ENCODE data around the gene DGKB.
"Not testable (repeated sequence)": the region's sequence is repeated elsewhere in the genome, so short reads cannot be mapped to it uniquely, and the experiment has no call there.

The DGKB gene

GRCh38 chr7:14375998-14376397 is 526.6 kb downstream of the DGKB start:
- DNase-seq, result no peak

GRCh38 chr7:14374336-14374735 is 528.2 kb downstream of the DGKB start:
- no peak for DNase-seq

DNA sequence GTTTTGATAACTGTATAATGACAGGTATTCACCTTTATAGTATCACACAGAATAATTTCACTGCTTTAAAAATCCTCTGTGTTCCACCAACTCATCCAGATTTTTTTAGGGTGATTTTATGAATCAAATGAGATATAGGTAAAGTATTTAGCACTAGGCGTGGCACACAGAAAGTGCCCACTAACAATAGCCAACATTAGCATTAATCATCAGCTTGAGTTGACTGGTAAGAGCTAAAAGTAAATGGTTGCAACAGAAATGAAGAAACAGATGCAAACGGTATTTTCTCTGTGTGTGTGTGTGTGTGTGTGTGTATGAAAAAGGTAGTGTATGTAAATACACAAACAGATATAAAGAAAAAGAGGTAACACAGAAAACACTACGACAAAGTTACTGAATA is 534.3 kb downstream of the DGKB start:
- DNase-seq, result no peak

DNA sequence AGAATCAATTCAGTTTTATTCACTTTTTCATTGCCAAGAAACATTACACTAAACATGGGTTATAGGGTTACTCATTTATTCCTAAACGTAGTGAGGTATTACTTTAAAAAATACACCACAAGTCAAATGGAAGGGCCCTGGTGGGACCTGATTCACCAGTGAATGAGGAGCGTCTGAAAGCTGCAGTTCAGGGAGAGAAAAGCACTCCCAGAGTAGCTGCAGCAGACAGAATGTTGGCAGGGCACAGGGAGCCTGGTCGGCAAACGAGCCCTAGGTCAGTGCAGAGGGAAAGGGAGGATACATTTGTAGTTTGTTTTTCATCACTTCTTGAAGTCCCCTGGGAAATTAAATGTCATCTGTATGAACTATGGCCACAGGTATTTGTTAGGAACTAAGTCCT is 551.4 kb downstream of the DGKB start:
- DNase-seq, result no peak

GRCh38 chr7:14341200-14341775 is 561.3 kb downstream of the DGKB start:
- no peak for DNase-seq

DNA sequence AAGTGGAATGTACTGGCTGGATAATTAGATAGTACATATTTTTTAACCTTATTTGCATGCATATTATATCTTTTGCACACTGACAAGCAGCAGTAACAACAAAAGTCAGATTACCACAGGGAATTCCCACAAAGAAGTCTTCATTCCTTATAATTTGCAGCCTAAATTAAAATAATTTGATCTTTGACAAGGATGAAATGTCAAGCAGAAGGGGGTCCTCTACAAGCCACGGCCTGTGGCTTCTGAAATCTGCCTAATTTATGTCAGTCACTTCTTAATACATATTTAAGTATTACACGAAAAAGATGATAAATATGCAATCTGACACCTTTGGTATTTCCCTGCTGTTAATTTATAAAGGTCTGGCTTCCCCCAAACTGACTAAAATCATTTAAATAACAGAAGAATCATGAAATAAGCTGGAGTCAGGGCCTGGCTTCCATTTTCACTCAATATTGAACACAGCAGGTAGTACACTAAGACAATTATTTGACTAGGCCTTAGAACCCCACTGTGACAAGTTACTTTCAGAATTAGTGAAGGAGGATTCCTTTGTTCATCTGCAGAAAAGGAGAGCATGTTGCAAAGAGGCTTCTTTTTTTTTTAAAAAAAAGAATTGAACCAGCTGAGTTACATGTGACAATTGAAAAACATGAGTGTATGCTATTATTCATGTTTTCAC is 562.0 kb downstream of the DGKB start:
- no peak for DNase-seq

GRCh38 chr7:14339861-14340260 is 562.7 kb downstream of the DGKB start:
- DNase-seq, result no peak

DNA sequence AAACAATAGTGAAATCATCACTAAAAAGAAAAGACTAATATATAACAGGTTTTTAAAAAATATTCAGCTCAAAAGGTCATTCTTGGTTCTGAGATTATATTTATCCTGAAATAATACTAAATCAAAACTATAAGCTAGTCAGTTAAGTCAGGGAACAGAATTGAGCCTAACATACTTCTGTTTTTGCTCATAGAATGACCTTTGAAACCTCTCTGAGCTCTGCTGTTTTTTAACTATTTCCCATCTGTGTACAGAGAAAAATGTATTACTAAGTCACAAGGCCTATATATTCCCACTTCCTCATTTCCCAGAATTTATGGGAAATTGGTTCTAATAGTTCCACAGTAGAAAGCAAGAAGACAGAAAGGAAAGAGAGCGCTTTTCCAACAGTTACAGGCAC is 566.3 kb downstream of the DGKB start:
- no peak for DNase-seq

DNA sequence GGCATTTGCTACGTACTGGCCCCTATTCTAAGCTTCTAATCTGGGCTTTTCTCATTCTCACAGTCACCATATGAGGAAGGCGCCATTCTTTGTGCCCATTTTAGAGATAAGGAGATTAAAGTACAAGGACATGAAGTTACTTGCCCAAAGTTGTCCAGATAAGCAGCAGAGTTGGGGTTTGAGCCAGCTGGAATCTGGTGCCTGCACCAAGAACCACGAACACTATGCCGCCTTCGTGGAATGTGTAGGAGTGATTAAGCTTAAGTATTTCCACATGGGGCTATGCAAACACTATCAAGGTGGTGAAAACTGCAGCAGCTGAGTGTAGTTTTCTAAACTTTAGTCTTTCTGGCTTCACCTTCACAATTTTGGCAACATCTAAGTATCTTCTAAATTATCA is 570.4 kb downstream of the DGKB start:
- no peak for DNase-seq

DNA sequence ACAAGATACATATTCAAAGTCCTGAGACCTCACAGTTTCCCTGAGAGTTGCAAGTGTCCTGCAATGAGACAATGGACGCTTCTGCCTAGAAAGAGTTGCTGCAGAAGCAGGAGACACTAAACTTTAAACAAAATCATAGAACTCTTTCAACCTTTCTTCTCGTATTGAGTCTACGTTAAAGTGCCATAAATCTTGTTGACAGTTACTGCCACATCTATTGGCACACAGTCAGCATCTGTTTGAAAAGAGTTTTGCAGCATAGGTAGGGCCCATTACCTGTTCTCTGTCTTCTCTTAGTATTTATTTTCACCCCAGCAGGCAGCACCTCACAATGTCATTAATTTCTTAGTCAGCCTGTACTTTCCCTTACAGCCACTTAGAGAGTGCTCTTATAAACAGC is 577.8 kb downstream of the DGKB start:
- no peak for DNase-seq

DNA sequence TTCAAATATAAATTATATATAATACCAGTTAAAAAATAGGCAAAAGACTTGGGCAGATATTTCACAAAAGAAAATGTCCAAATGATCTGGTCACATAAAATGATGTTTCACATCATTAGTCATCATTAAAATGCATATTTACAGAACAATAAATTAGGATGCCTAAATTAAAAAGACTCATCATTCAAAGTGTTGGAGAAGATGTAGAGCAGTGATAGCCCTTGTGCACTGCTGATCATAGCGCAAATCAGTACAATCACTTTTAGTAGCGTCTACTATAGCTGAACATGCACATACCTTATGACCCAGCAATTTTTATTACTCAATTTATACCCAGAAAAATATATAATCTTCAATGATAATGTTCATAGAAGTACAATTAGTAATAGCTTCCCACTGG is 579.8 kb downstream of the DGKB start:
- no peak for DNase-seq

DNA sequence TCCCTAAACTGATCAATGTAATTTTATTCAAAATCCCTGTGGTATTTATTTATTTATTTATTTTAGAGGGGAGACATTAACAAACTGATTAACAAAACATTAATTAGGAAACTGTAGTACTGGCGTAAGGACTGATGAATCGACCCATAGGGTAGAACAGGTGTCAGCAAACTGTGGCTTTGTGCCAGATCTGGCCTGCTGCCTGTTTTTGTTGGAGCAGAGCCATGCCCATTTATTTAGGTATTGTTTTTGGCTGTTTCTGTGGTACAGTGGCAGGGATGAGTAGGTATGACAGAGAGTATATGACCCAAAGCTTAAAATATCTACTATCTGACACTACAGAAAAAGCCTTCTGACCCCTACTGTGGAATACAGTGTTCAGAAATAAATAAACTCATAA is 580.6 kb downstream of the DGKB start:
- DNase-seq, result no peak

GRCh38 chr7:14309432-14309831 is 593.1 kb downstream of the DGKB start:
- no peak for DNase-seq

- no peak for DNase-seq
Observed at GRCh38 chr7:14305233-14305866, 597.2 kb downstream of the DGKB start.

DNA sequence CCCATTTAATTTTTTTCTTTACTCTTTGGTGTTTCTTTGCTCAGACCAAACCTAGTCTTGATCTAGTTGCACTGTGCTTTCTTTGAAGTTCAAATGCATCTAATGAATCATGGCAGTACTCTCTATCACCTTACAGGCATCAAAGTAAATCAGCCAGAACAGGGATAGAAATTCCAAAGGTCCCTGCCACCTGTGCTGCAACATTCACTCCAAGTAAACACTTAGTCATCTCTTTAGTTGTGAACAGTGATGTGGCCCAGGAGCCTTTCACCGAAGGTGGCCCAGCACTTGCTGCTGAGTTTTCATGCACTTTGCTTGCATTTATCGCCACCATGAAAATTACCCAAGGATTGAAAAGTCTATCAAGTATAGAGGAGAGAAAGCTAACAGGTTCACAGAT is 599.0 kb downstream of the DGKB start:
- DNase-seq, result no peak

DNA sequence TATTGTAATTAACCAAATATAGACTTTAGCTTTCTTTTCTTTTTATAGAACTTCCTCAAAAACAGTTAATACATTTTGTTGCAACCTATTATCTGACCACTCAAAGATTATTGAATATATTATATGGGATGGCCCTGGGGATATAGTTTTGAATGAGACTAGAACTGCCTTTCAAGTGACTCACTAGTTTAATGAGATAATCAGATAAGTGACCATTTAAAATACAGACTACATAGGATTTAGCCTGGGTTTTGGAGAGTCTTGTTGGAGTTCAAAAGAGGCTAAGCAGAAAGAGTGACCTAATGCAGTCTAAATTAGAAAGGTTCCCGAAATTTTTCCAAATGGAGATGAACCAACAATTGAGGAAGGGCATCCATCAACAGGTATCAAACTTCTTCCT is 607.9 kb downstream of the DGKB start:
- no peak for DNase-seq

DNA sequence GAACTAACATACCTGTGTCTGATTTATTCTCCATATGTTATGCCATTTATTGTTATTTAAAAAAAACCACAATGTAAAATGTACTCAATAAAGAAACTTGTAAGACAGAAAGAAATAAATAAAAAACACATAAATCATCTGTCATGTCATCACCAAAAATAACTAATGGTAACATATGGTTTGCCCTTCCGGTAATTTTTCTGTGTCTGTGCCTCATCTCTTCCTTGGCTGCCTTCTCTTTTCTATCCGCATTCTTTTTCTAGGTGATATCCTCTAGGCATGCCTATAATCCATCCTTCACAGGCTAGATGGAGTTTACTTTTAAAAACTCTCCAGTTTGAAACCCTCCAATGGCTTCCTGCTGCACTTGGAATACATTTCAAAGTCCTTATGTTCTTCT is 609.1 kb downstream of the DGKB start:
- no peak for DNase-seq

DNA sequence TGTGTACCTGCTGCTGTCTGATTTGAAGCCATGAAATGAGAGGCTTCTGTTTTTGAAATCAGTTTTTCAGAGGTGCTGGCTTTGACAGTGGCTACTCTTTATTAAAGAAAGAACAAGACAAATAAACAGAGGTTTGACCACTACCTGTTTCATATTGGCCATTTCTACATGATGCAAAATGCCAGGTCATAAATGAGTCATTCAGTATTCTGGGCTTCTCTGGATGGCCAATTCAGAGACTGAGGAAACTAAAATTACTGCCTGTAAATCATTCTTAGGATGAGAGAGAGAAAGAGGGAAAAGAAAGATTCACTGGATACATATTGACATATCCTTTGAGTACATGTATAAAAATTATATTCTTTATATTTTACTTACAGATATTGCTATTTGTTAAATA is 609.8 kb downstream of the DGKB start:
- DNase-seq, result no peak

DNA sequence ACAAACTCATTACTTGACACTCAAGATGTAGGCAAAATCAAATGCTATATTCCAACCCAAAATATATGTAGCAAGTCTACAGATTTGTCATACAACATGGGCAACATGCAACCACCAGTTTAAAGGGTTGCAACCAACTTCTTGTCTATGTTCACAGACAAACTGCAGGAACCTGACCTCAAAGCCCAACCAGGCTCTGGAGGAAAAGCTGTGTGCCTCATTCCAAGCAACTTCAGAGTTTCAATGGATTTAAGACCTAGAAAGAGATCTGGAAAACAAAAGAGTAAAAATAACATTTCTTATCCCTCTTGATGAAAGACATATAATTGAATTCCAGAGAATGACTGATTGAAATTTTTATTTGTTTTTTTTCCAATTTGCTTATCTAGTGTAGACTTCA is 612.6 kb downstream of the DGKB start:
- no peak for DNase-seq

- DNase-seq, result no peak
Observed at GRCh38 chr7:14288701-14289100, 613.9 kb downstream of the DGKB start.

DNA sequence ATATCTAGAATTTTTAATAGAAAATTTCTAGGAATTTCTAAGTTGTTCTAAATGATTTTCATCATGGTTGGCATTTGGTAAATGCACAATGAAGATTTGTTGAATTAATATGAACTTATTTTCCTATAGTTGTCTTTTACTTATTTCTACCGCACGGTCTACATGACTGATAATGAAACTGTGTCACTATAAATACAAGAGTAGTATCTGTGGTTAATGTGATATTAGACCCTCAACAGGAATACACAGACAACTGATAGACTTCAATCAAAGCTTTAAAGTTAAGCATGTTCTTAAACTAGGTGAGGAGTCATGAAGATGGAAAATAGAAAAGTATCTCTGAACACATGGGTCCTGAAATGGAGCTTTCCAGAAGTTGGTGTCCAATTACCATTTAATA is 615.2 kb downstream of the DGKB start:
- DNase-seq, result no peak

GRCh38 chr7:14286036-14286435 is 616.5 kb downstream of the DGKB start:
- no peak for DNase-seq

DNA sequence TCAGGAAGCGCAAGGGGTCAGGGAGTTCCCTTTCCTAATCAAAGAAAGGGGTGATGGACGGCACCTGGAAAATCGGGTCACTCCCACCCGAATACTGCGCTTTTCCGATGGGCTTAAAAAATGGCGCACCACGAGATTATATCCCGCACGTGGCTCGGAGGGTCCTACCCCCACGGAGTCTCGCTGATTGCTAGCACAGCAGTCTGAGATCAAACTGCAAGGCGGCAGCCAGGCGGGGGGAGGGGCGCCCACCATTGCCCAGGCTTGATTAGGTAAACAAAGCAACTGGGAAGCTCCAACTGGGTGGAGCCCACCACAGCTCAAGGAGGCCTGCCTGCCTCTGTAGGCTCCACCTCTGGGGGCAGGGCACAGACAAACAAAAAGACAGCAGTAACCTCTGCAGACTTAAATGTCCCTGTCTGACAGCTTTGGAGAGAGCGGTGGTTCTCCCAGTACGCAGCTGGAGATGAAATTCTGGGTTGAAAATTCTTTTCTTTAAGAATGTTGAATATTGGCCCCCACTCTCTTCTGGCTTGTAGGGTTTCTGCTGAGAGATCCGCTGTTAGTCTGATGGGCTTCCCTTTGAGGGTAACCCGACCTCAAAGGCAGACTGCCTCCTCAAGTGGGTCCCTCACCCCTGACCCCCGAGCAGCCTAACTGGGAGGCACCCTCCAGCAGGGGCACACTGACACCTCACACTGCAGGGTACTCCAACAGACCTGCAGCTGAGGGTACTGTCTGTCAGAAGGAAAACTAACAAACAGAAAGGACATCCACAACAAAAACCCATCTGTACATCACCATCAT is 623.3 kb downstream of the DGKB start:
- DNase-seq, result not testable (repeated sequence)

DNA sequence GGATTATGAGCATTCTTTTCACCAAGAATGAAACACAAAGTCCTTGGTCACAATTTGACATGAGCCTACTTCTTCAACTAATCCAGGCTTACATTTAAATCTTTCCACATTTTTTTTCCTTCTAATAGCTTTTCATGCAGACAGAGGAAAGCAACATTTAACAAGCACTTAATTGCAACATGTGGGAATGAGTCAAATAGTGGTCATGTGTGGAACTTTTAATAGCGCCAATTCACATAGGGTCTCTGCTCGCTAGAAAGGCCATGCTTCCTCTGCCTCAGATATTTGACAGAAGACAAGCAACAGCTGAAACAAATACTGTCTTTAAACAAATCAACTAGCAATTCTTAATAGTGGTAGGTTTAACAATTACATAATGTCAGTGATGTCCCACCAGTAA is 627.2 kb downstream of the DGKB start:
- DNase-seq, result no peak

All from right forelimb (tissue), 1 donor.